ENCODE results near the gene ZC3HAV1L.
"Not testable (repeated sequence)": the region's sequence is repeated elsewhere in the genome, so short reads cannot be mapped to it uniquely, and the experiment has no call there.

DNA sequence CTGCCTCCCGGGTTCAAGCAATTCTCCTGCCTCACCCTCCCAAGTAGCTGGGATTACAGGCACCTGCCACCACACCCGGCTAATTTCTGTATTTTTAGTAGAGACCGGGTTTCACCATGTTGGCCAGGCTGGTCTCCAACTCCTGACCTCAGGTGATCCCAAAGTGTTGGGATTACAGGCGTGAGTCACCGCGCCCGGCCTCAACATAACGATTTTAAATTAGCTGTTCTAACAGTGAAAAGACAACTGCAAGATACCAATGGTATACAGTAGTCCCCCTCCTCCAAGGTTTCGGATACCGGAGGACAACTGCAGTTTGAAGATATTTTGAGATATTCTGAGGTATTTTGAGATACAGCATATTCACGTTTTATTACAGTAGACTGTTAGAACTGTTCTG, 59.7 kb downstream of the ZC3HAV1L start:
- TF ChIP-seq, protein P1, sequence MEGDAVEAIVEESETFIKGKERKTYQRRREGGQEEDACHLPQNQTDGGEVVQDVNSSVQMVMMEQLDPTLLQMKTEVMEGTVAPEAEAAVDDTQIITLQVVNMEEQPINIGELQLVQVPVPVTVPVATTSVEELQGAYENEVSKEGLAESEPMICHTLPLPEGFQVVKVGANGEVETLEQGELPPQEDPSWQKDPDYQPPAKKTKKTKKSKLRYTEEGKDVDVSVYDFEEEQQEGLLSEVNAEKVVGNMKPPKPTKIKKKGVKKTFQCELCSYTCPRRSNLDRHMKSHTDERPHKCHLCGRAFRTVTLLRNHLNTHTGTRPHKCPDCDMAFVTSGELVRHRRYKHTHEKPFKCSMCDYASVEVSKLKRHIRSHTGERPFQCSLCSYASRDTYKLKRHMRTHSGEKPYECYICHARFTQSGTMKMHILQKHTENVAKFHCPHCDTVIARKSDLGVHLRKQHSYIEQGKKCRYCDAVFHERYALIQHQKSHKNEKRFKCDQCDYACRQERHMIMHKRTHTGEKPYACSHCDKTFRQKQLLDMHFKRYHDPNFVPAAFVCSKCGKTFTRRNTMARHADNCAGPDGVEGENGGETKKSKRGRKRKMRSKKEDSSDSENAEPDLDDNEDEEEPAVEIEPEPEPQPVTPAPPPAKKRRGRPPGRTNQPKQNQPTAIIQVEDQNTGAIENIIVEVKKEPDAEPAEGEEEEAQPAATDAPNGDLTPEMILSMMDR (IDR thresholded peaks at IDR 0.05), result not testable (repeated sequence)
- TF ChIP-seq POLR2A, EP300 (IDR thresholded peaks at IDR 0.05): not testable (repeated sequence)
